ENCODE measurements around the gene DGKI.

Gene DGKI

GRCh38 chr7:137891016-137891655 lies 44.4 kb upstream of the DGKI start:
- peaks cover 14% of the 10 kb centered on the region for H3K79me2 ChIP-seq (ENCODE audit: low read length)
- no peak overlapping the region for H3K27ac ChIP-seq (ENCODE audit: low read length)
- H3K9me3 ChIP-seq (ENCODE audit: insufficient read depth, low read length): no peaks in the 10 kb centered on the region
- peaks cover 53% of the 10 kb centered on the region for H3K4me1 ChIP-seq (ENCODE audit: low read length)
- no peaks in the 10 kb centered on the region for H3K27me3 ChIP-seq (ENCODE audit: low read depth, low read length)
- peak overlapping the region; percentile 4; the same call in 1 of the 2 replicates for H3K4me2 ChIP-seq (ENCODE audit: low read length)
- H3K9ac ChIP-seq (ENCODE audit: low read length): no peak overlapping the region
- TF ChIP-seq EZH2phosphoT487 (IDR thresholded peaks at IDR 0.05; ENCODE audit: low read depth): no peak
- TF ChIP-seq, protein P1, sequence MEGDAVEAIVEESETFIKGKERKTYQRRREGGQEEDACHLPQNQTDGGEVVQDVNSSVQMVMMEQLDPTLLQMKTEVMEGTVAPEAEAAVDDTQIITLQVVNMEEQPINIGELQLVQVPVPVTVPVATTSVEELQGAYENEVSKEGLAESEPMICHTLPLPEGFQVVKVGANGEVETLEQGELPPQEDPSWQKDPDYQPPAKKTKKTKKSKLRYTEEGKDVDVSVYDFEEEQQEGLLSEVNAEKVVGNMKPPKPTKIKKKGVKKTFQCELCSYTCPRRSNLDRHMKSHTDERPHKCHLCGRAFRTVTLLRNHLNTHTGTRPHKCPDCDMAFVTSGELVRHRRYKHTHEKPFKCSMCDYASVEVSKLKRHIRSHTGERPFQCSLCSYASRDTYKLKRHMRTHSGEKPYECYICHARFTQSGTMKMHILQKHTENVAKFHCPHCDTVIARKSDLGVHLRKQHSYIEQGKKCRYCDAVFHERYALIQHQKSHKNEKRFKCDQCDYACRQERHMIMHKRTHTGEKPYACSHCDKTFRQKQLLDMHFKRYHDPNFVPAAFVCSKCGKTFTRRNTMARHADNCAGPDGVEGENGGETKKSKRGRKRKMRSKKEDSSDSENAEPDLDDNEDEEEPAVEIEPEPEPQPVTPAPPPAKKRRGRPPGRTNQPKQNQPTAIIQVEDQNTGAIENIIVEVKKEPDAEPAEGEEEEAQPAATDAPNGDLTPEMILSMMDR (IDR thresholded peaks at IDR 0.05; ENCODE audit: low read depth, low read length): no peak
- H2AFZ ChIP-seq (ENCODE audit: low read depth, low read length): no peak overlapping the region
- no peak overlapping the region for H3K4me3 ChIP-seq (ENCODE audit: low read length)
- peaks cover 21% of the 10 kb centered on the region for H4K20me1 ChIP-seq (ENCODE audit: insufficient read depth, low read length)
- H3K36me3 ChIP-seq (replicated peaks; ENCODE audit: low read depth, low read length): peaks cover 78% of the 10 kb centered on the region

DNA sequence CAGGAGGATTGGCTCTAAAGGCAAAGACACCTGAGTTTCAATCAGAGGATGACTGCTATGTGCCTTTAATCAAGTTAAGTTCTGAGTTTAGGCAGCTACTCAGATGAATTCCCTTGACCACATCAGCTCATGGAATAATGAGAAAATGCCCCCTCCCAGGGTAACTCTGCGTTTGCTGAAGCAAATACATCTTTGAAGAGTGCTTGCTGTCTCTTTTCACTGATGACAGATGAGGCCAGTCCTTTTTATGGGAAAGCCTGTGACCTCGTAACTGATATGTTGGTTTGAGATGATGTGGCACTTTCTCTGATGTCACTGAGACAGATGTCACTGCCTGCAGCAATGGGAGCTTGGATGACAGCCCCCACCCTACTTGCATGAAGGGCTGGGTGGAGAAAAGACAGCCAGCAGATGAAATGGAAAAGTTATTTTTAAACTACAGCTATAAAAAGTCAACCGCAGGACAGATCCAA lies 43.7 kb upstream of the DGKI start:
- Histone ChIP-seq H2AFZ (ENCODE audit: low read depth, low read length) (no peak overlapping the region), H3K4me2 (ENCODE audit: low read length) (peak overlapping the region; percentile 4; the same call in 1 of the 2 replicates), H4K20me1 (ENCODE audit: insufficient read depth, low read length) (peaks cover 16% of the 10 kb centered on the region; the same call in 1 of the 2 replicates), H3K9ac (ENCODE audit: low read length) (no peak overlapping the region), H3K27me3 (ENCODE audit: low read depth, low read length) (no peaks in the 10 kb centered on the region), H3K79me2 (ENCODE audit: low read length) (peaks cover 14% of the 10 kb centered on the region), H3K4me1 (ENCODE audit: low read length) (peaks cover 46% of the 10 kb centered on the region), H3K4me3 (ENCODE audit: low read length) (no peak overlapping the region), H3K9me3 (ENCODE audit: insufficient read depth, low read length) (no peaks in the 10 kb centered on the region), H3K36me3 (replicated peaks; ENCODE audit: low read depth, low read length) (peaks cover 79% of the 10 kb centered on the region), H3K27ac (ENCODE audit: low read length) (no peak overlapping the region)
- TF ChIP-seq, protein P1 (IDR thresholded peaks at IDR 0.05; ENCODE audit: low read depth, low read length): no peak
- no peak for TF ChIP-seq EZH2phosphoT487 (IDR thresholded peaks at IDR 0.05; ENCODE audit: low read depth)

GRCh38 chr7:137888241-137888640 lies 41.5 kb upstream of the DGKI start:
- peak overlapping the region; percentile 49 for H3K27ac ChIP-seq (ENCODE audit: low read length)
- peak overlapping the region; percentile 58 for H3K4me2 ChIP-seq (ENCODE audit: low read length)
- 0 out of 2 replicates have a peak overlapping the region, but pooled peaks have one; percentile 4 for H3K4me3 ChIP-seq (ENCODE audit: low read length)
- H3K27me3 ChIP-seq (ENCODE audit: low read depth, low read length): no peaks in the 10 kb centered on the region
- TF ChIP-seq EZH2phosphoT487 (IDR thresholded peaks at IDR 0.05; ENCODE audit: low read depth): no peak
- TF ChIP-seq, protein P1 (IDR thresholded peaks at IDR 0.05; ENCODE audit: low read depth, low read length): no peak
- H3K79me2 ChIP-seq (ENCODE audit: low read length): peaks cover 14% of the 10 kb centered on the region
- no peaks in the 10 kb centered on the region; the same call in 1 of the 2 replicates for H4K20me1 ChIP-seq (ENCODE audit: insufficient read depth, low read length)
- peaks cover 37% of the 10 kb centered on the region for H3K4me1 ChIP-seq (ENCODE audit: low read length)
- H3K36me3 ChIP-seq (replicated peaks; ENCODE audit: low read depth, low read length): peaks cover 73% of the 10 kb centered on the region
- no peaks in the 10 kb centered on the region for H3K9me3 ChIP-seq (ENCODE audit: insufficient read depth, low read length)
- no peak overlapping the region for H2AFZ ChIP-seq (ENCODE audit: low read depth, low read length)
- H3K9ac ChIP-seq (ENCODE audit: low read length): no peak overlapping the region; the same call in 1 of the 2 replicates

- Histone ChIP-seq H3K9ac (ENCODE audit: low read length) (no peak overlapping the region), H3K4me1 (ENCODE audit: low read length) (peaks cover 46% of the 10 kb centered on the region), H3K27ac (ENCODE audit: low read length) (no peak overlapping the region), H4K20me1 (ENCODE audit: insufficient read depth, low read length) (no peaks in the 10 kb centered on the region; the same call in 1 of the 2 replicates), H3K9me3 (ENCODE audit: insufficient read depth, low read length) (no peaks in the 10 kb centered on the region), H3K27me3 (ENCODE audit: low read depth, low read length) (no peaks in the 10 kb centered on the region), H3K79me2 (ENCODE audit: low read length) (peaks cover 14% of the 10 kb centered on the region), H2AFZ (ENCODE audit: low read depth, low read length) (no peak overlapping the region), H3K36me3 (replicated peaks; ENCODE audit: low read depth, low read length) (peaks cover 76% of the 10 kb centered on the region), H3K4me3 (ENCODE audit: low read length) (no peak overlapping the region), H3K4me2 (ENCODE audit: low read length) (no peak overlapping the region)
- TF ChIP-seq, protein P1 (IDR thresholded peaks at IDR 0.05; ENCODE audit: low read depth, low read length): no peak
- no peak for TF ChIP-seq EZH2phosphoT487 (IDR thresholded peaks at IDR 0.05; ENCODE audit: low read depth)
Measured at GRCh38 chr7:137886746-137887145, 40.0 kb upstream of the DGKI start.
